ENCODE measurements around the gene PKIB.

The PKIB gene

GRCh38 chr6:122671251-122671650, 61.0 kb downstream of the PKIB start:
- DNase-seq: no peak

GRCh38 chr6:122673343-122673961, 63.2 kb downstream of the PKIB start:
- peak; percentile 65 for DNase-seq

GRCh38 chr6:122676146-122676545, 65.9 kb downstream of the PKIB start:
- no peak for DNase-seq

GRCh38 chr6:122676688-122677087, 66.5 kb downstream of the PKIB start:
- no peak for DNase-seq

- no peak for DNase-seq
Observed at GRCh38 chr6:122677406-122677805, 67.2 kb downstream of the PKIB start.

- no peak for DNase-seq
Observed at GRCh38 chr6:122678841-122679240, 68.6 kb downstream of the PKIB start.

- DNase-seq: no peak
Observed at GRCh38 chr6:122681705-122682104, 71.5 kb downstream of the PKIB start.

GRCh38 chr6:122683989-122684651, 73.9 kb downstream of the PKIB start:
- no peak for DNase-seq

- DNase-seq: no peak
Observed at GRCh38 chr6:122692175-122692598, 82.0 kb downstream of the PKIB start.

GRCh38 chr6:122692807-122693580, 82.8 kb downstream of the PKIB start:
- no peak for DNase-seq

- DNase-seq: no peak
Observed at GRCh38 chr6:122694075-122694474, 83.9 kb downstream of the PKIB start.

GRCh38 chr6:122694602-122695001, 84.4 kb downstream of the PKIB start:
- DNase-seq: no peak

GRCh38 chr6:122695188-122695587, 85.0 kb downstream of the PKIB start:
- no peak for DNase-seq

- DNase-seq: no peak
Observed at GRCh38 chr6:122696079-122696478, 85.9 kb downstream of the PKIB start.

GRCh38 chr6:122696853-122697252, 86.6 kb downstream of the PKIB start:
- no peak for DNase-seq

- DNase-seq: no peak
Observed at GRCh38 chr6:122697458-122697857, 87.3 kb downstream of the PKIB start.

- no peak for DNase-seq
Observed at GRCh38 chr6:122701666-122702065, 91.5 kb downstream of the PKIB start.

GRCh38 chr6:122702841-122703240, 92.6 kb downstream of the PKIB start:
- DNase-seq: peak; percentile 10

- DNase-seq: no peak
Observed at GRCh38 chr6:122704066-122704465, 93.9 kb downstream of the PKIB start.

GRCh38 chr6:122709922-122710512, 99.8 kb downstream of the PKIB start:
- peak; percentile 96 for DNase-seq

GRCh38 chr6:122710908-122711635, 100.9 kb downstream of the PKIB start:
- peak; percentile 63 for DNase-seq

GRCh38 chr6:122712093-122712447, 101.9 kb downstream of the PKIB start:
- no peak for DNase-seq

All from OCI-M1 (cell line).